Suppressor macrophage (primary cell): ENCODE measurements around the gene TMIGD2.
"Not testable (repeated sequence)": the region's sequence is repeated elsewhere in the genome, so short reads cannot be mapped to it uniquely, and the experiment has no call there.

Experiments
- DNase-seq, 4 experiments: peaks; one replicate each; pipeline ENCODE4 v3.0.0-alpha.2; 2020 to 2022

TMIGD2 gene

GRCh38 chr19:4295972-4296771 lies 6.0 kb downstream of the TMIGD2 start:
- no peak for DNase-seq

- no peak for DNase-seq
Observed at GRCh38 chr19:4294389-4294788, 7.8 kb downstream of the TMIGD2 start.

- DNase-seq: no peak
Observed at GRCh38 chr19:4292515-4292914, 9.7 kb downstream of the TMIGD2 start.

GRCh38 chr19:4291184-4291732 lies 10.9 kb downstream of the TMIGD2 start:
- no peak for DNase-seq

GRCh38 chr19:4288091-4288777 lies 14.0 kb downstream of the TMIGD2 start:
- no peak for DNase-seq

- DNase-seq: not testable (repeated sequence)
Observed at GRCh38 chr19:4286141-4286540, 16.0 kb downstream of the TMIGD2 start.

- no peak for DNase-seq
Observed at GRCh38 chr19:4284974-4285373, 17.2 kb downstream of the TMIGD2 start.

GRCh38 chr19:4284176-4284958 lies 17.8 kb downstream of the TMIGD2 start:
- no peak for DNase-seq

- no peak for DNase-seq
Observed at GRCh38 chr19:4279530-4280422, 22.4 kb downstream of the TMIGD2 start.

GRCh38 chr19:4279267-4279529 lies 23.0 kb downstream of the TMIGD2 start:
- no peak for DNase-seq

- DNase-seq: no peak
Observed at GRCh38 chr19:4278419-4279266, 23.5 kb downstream of the TMIGD2 start, which contains the start of gene SHD. Gene SHD, plus strand, starts transcription at chr19:4279266. Its CDS starts 798 bp downstream, at chr19:4280064.

GRCh38 chr19:4278010-4278409 lies 24.2 kb downstream of the TMIGD2 start:
- DNase-seq: no peak

GRCh38 chr19:4277191-4277696 lies 24.9 kb downstream of the TMIGD2 start:
- no peak for DNase-seq

GRCh38 chr19:4274321-4274686 lies 27.9 kb downstream of the TMIGD2 start:
- not testable (repeated sequence) for DNase-seq

- DNase-seq: no peak
Observed at GRCh38 chr19:4272894-4273293, 29.3 kb downstream of the TMIGD2 start.

GRCh38 chr19:4268816-4269430 lies 33.3 kb downstream of the TMIGD2 start:
- DNase-seq: no peak

GRCh38 chr19:4267901-4268815 lies 34.0 kb downstream of the TMIGD2 start:
- DNase-seq: no peak

GRCh38 chr19:4267101-4267900 lies 34.9 kb downstream of the TMIGD2 start:
- peak; percentile 62 to 79 (median 69) for DNase-seq
